Endothelial cell of umbilical vein (primary cell): ENCODE data around the gene SLC25A29. TPM values are rescaled to one million over a fixed set of nuclear protein-coding genes. Genes with fewer than 3 reads are reported as not detected.

Experiments used
- BruUV-seq: library from RNA; stranded (reverse); fragments of 400-500 nt; replicated peaks from 2 replicates; lab custom pipeline; 2021; lab: Mats Ljungman, UMichigan
- CTCF ChIA-PET: fragments of 300-600, 350-600 bp; sonication (Branson Sonifier 250); formaldehyde crosslinking; loops from one replicate; lab custom pipeline; 2021; ENCODE audit warnings: antibody characterized with exemption, inconsistent platforms; lab: Charles Lee
- POLR2A ChIA-PET: fragments of 300-600, 350-600 bp; sonication (Branson Sonifier 250); formaldehyde crosslinking; loops from one replicate; lab custom pipeline; 2021; ENCODE audit warnings: antibody characterized with exemption, inconsistent platforms; lab: Charles Lee
- DNase-seq: peaks from one replicate; pipeline ENCODE4 v3.0.0-alpha.2; 2011; ENCODE audit warnings: low read depth, low spot score
- FAIRE-seq: peaks from 2 replicates; lab custom pipeline; 2011; peaks lifted over from hg19 to GRCh38; lab: Jason Lieb, UNC
- H2AFZ ChIP-seq: 2 replicates; pipeline ENCODE4 v1.6.0; 2012; ENCODE audit warnings: low read depth, low read length, control low read depth, inconsistent platforms
- H3K27ac ChIP-seq: 2 replicates; pipeline ENCODE4 v1.5.1; 2011; ENCODE audit warnings: low read depth, mild to moderate bottlenecking, control low read depth, low read length, moderate library complexity; ENCODE audit not compliant: insufficient read depth
- H3K27me3 ChIP-seq, 2 experiments: 2 replicates each; pipeline versions ENCODE4 v1.6.0 to v1.6.1; 2011; ENCODE audit warnings: low read length in 2 of 2, mixed read lengths in 1 of 2; ENCODE audit not compliant: control insufficient read depth in 2 of 2, insufficient read depth in 2 of 2
- H3K36me3 ChIP-seq, 2 experiments: 2 replicates in 1 of 2; 3 replicates in 1 of 2; pipeline ENCODE4 v1.5.1; 2011; ENCODE audit warnings: low read length in 2 of 2, mild to moderate bottlenecking in 1 of 2, moderate library complexity in 1 of 2; ENCODE audit not compliant: control insufficient read depth in 2 of 2, insufficient read depth in 2 of 2; ENCODE audit errors: extremely low read depth in 1 of 2
- H3K4me1 ChIP-seq: 3 replicates; pipeline ENCODE4 v1.5.1; 2011; ENCODE audit warnings: mild to moderate bottlenecking, low read length; ENCODE audit not compliant: control insufficient read depth, insufficient read depth; ENCODE audit errors: extremely low read depth
- H3K4me2 ChIP-seq: 2 replicates; pipeline ENCODE4 v1.6.1; 2011; ENCODE audit warnings: low read length, control low read depth, mixed read lengths; ENCODE audit not compliant: insufficient read depth
- H3K4me3 ChIP-seq, 3 experiments: fragments of 200-600 bp in 1 of 3; sonication (generic), shearing (Covaris generic) in 1 of 3; replicated peaks in 1 of 3; 2 replicates each; pipeline ENCODE4 v1.5.1; 2011 to 2016; ENCODE audit warnings: control low read depth in 3 of 3, low read length in 3 of 3, mild to moderate bottlenecking in 2 of 3, inconsistent platforms in 1 of 3, low read depth in 1 of 3, moderate library complexity in 1 of 3; ENCODE audit not compliant: insufficient read depth in 1 of 3
- H3K79me2 ChIP-seq: 2 replicates; pipeline ENCODE4 v1.6.0; 2012; ENCODE audit warnings: low read length, inconsistent platforms; ENCODE audit not compliant: control insufficient read depth, insufficient read depth
- H3K9ac ChIP-seq: replicated peaks from 2 replicates; pipeline ENCODE3; 2011; ENCODE audit warnings: low read length, control low read depth; ENCODE audit not compliant: insufficient read depth; ENCODE audit errors: extremely low read depth
- H3K9me1 ChIP-seq: replicated peaks from 3 replicates; pipeline ENCODE4 v1.6.0; 2011; ENCODE audit warnings: mild to moderate bottlenecking, low read length; ENCODE audit not compliant: control insufficient read depth, insufficient read depth; ENCODE audit errors: extremely low read depth
- H3K9me3 ChIP-seq: replicated peaks from 2 replicates; pipeline ENCODE4 v1.5.1; 2012; ENCODE audit warnings: low read length, inconsistent platforms; ENCODE audit not compliant: control insufficient read depth, insufficient read depth
- H4K20me1 ChIP-seq: replicated peaks from 2 replicates; pipeline ENCODE3; 2011; ENCODE audit warnings: mild to moderate bottlenecking, low read length; ENCODE audit not compliant: control insufficient read depth, insufficient read depth; ENCODE audit errors: extremely low read depth
- CTCF ChIP-seq, 2 donors: IDR thresholded peaks; 1 replicate in 1 of 2; 2 replicates in 1 of 2; pipeline ENCODE4 v1.5.1; 2011; ENCODE audit warnings: low read length in 2 of 2, mild to moderate bottlenecking in 2 of 2, moderate library complexity in 2 of 2, control low read depth in 1 of 2, inconsistent platforms in 1 of 2, low read depth in 1 of 2; ENCODE audit not compliant: insufficient read depth in 1 of 2; ENCODE audit errors: extremely low read depth in 1 of 2
- EZH2 ChIP-seq: IDR thresholded peaks from 2 replicates; pipeline ENCODE4 v1.6.1; 2012; ENCODE audit warnings: borderline replicate concordance, low read depth, mild to moderate bottlenecking, moderate library complexity, low read length, inconsistent platforms; ENCODE audit not compliant: severe bottlenecking
- dilution Hi-C: fragments of 300-500 bp; cut with MboI; formaldehyde crosslinking; loops from one replicate; pipeline ENCODE4 v1.15.0; 2019; ENCODE audit warnings: low sequenced_read_pairs; ENCODE audit not compliant: extremely low pct_ligation_motif_present
- intact Hi-C: fragments of 100-400 bp; cut with micrococcal nuclease; formaldehyde crosslinking; loops from one replicate; pipeline ENCODE4 v1.10.0; 2022
- polyA plus RNA-seq, 4 experiments: library from polyadenylated mRNA; depleted of rRNA in 3 of 4; stranded (reverse) in 3 of 4; unstranded in 1 of 4; fragments of >200 nt; gene quantifications; 2 replicates each; pipeline versions ENCODE4 v1.2.1 to v1.2.3, GENCODE V29; 2011 to 2012; ENCODE audit warnings: missing spikeins in 1 of 4
- total RNA-seq: library from RNA; stranded (reverse); gene quantifications from 2 replicates; pipeline ENCODE4 v1.2.3, GENCODE V29; 2021

Gene SLC25A29
- total and polyA plus RNA-seq, 2 donors (not counting 3 experiments of a cell fraction or from before 2014, with no cell fraction given): 132 to 154 TPM

DNA sequence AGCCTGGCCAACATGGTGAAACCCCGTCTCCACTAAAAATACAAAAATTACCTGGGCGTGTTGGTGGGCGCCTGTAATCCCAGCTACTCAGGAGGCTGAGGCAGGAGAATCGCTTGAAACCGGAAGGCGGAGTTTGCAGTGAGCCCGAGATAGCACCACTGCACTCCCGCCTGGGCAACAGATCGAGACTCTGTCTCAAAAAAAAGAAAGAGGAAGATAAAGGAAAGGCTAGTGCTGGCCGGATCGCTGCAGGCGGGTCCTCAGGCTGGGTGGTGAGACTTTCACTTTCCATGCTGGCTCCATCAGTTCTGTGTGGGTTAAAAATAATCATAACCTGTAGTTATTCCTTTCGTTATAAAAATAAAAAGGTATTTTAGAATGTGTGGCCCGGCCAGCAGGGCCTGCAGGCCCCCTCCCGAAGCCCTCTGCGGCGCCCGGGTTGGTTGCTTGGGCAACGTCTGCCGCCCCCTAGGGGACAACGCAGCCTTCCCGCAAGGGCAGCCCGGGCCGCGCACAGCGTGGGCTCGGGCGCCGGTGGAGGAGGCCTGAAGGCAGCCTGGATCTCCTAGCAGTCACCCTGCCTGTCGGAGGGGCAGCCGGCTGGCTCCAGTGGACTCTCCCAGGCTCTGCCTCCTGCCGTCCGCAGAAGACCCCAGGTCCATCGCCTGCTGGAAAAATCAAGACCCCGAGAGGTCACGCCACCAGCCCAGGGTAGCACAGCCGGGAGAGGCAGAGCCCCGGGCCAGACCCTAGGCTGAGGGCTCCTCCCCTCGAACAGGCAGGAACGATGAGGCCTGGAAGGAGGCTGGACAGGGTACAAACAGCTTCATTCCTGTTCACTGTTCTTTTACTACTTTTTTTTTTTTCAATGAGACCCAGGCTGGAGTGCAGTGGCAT, 11.9 kb upstream of the SLC25A29 start:
- no TSS peak for BruUV-seq
- dilution Hi-C loops: no loop called here
- H3K79me2 ChIP-seq: no peaks in the 10 kb centered on the region

More for the DNA sequence above, 11.9 kb upstream of the SLC25A29 start:
- Histone ChIP-seq H3K4me3 (no peak overlapping the region), H4K20me1 (no peaks in the 10 kb centered on the region), H3K27me3 (no peaks in the 10 kb centered on the region), H3K27ac (no peak overlapping the region), H2AFZ (peak overlapping the region; percentile 86), H3K4me1 (no peaks in the 10 kb centered on the region), H3K36me3 (no peaks in the 10 kb centered on the region), H3K4me2 (peak overlapping the region; percentile 20), H3K9me3 (no peaks in the 10 kb centered on the region), H3K9ac (peak overlapping the region; percentile 7), H3K9me1 (no peaks in the 10 kb centered on the region)
- ChIA-PET POLR2A (no interaction called here), CTCF (interaction anchor here (1.0 to 2.7 kb wide), 2 partner anchors 9 to 12 kb away, joined by 7 to 12 read pairs; no protein-coding TSS in a partner anchor)
- peak; percentile 70 for DNase-seq
- FAIRE-seq: peak; percentile 65
- intact Hi-C loops: loop anchor here (1.0 to 2.0 kb wide), 4 partner anchors 9 to 57 kb away; a partner anchor contains a TSS
- TF ChIP-seq CTCF (IDR thresholded peaks at IDR 0.05; ENCODE audit: extremely low read depth in 1 of 2, insufficient read depth in 1 of 2, low read depth in 1 of 2, low read length in 2 of 2) (peak; percentile 95 to 96), EZH2 (no peak)
